GM12874 (cell line): ENCODE results near the gene ATP1A2.

Experiments used
- CTCF ChIP-seq: IDR thresholded peaks from 2 replicates; pipeline ENCODE4 v1.5.1; 2011; ENCODE audit warnings: low read depth, mild to moderate bottlenecking, control low read depth, low read length, moderate library complexity; ENCODE audit not compliant: insufficient read depth

The ATP1A2 gene

GRCh38 chr1:160136121-160136925 is 20.8 kb downstream of the ATP1A2 start:
- no peak for TF ChIP-seq CTCF

DNA sequence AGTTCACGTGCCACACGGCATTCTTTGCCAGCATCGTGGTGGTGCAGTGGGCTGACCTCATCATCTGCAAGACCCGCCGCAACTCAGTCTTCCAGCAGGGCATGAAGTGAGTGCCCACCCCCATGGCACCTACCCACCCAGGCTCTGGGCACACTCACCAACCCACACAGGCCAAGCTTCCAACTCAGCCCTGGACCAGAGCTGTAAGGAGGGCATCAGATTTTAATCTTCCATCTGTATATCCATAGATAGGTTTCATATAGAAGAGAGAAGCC is 21.3 kb downstream of the ATP1A2 start:
- TF ChIP-seq CTCF = no peak

GRCh38 chr1:160137216-160137862 is 21.8 kb downstream of the ATP1A2 start:
- TF ChIP-seq CTCF = no peak

DNA sequence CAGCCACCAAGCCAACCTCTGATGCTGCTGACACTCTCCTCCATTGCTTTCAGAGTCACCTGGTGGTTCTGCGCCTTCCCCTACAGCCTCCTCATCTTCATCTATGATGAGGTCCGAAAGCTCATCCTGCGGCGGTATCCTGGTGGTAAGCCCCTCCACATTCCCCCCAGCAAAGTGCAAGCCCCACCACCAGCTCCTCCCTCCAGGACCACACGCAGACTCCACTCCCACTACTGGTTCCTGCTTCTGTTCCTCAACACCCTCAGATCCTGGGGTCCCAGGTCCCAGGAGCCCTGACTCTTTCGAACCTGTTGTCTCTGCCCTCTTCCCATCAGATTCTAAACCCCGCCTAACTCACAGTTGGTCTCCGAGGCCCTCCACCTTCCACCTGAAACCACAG is 24.3 kb downstream of the ATP1A2 start:
- no peak for TF ChIP-seq CTCF

DNA sequence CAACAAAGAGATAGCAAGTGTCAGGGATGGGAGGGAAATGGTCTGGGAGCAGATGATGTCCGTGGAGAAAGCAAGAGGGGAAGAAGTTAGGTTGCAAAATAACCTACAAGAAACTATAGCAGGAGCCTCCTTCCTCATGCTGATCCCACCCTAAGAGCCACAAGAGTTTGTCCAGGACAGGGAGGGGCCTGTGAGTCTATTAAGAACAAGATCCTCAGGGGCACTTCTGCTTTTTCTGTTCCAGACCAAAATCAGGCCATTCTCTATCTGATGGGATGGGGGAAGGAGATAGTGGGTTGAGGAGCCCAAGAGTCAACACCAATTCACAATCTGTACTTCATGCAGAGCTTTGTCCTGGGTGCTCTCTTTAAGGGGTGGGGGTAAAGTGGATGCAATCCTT is 28.1 kb downstream of the ATP1A2 start:
- TF ChIP-seq CTCF = no peak

DNA sequence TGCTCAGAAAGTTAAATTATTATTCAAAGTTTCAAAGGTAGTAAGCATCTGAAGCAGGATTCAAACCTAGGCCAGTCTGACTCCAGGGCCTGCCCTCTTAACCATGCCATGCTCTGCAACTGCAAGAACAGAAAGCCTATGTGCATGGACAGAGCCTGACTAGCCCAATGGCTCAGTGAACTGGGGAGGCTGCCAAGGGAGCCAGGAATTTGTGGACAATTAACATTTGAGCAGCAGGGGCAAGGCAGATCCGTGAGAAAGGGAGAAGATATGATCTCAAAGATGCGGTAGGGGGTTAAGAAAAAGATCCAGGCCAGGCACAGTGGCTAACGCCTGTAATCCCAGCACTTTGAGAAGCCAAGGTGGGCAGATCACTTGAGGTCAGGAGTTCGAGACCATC is 29.4 kb downstream of the ATP1A2 start:
- no peak for TF ChIP-seq CTCF

- no peak for TF ChIP-seq CTCF
Measured at GRCh38 chr1:160146107-160146506, 30.5 kb downstream of the ATP1A2 start.
